Embryonic facial prominence (tissue), 1 donor: ENCODE measurements around the gene ATOX1.
"Not testable (repeated sequence)": the region's sequence is repeated elsewhere in the genome, so short reads cannot be mapped to it uniquely, and the experiment has no call there.

Experiments
- DNase-seq: peaks from one replicate; pipeline ENCODE4 v3.0.0-alpha.2; 2016; ENCODE audit errors: extremely low spot score

ATOX1 gene

GRCh38 chr5:151733358-151734063 is 24.9 kb downstream of the ATOX1 start:
- DNase-seq = no peak

GRCh38 chr5:151730381-151730780 is 28.1 kb downstream of the ATOX1 start:
- no peak for DNase-seq

GRCh38 chr5:151729597-151729996 is 28.8 kb downstream of the ATOX1 start:
- DNase-seq = not testable (repeated sequence)

GRCh38 chr5:151724360-151724759 is 34.1 kb downstream of the ATOX1 start:
- no peak for DNase-seq

- DNase-seq = no peak
These were observed 35.9 kb downstream of the ATOX1 start for GRCh38 chr5:151722546-151722945.

DNA sequence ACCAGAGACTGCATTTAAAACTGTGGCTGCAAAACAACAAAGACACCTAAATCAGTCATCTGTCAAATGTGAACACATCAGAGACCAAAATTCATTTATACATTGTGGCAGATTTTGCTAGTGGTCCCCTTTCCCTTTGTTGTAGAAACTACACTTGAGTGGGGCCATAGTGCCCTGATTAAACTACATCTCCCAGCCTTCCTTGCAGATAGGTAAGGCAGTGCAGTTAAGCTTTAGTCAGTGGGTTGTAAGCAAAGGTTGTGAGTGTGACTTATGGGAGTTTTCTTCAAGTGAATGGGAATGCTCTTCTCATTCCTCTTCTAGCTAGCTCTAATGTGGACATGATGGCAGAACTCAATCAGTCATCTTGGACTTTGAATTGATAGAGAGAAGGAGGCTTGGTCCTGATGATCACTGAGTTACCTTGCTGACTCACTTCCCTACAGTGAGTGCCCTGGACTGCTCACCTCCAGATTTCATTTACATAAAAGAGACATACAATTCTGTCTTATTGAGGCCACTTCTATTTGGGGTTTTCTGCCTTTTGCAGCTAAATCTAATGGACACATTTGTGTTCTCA is 36.5 kb downstream of the ATOX1 start:
- no peak for DNase-seq

DNA sequence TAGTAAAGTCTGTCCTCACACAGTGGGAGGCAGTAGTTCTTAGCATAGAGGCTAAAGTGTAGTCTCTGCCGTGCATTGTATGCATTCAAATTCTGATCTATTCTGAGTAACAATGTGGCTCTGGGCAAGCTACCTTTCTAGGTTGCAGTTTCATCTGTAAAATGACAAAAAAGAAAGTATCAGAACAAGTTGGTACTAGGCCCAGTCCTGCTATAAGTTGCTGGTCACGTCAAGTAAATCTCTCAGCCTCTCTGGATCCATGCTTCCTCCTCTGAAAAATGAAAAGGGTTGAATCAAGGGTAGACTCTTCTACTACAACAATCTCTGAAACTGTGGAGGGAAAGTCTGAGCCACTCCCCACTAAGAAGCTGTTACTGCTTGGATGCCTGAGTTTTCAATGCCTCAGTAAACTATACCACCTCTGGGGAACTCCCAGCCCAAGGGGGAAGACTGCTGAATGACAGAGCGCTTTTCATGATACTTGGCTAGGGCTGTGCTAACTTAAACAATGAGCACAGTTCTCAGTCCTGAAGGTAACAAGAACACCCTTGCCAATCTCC is 37.3 kb downstream of the ATOX1 start:
- no peak for DNase-seq

- no peak for DNase-seq
These were observed 38.2 kb downstream of the ATOX1 start for GRCh38 chr5:151720215-151720614.

GRCh38 chr5:151719228-151720000 is 39.0 kb downstream of the ATOX1 start:
- DNase-seq = no peak

GRCh38 chr5:151718646-151719045 is 39.8 kb downstream of the ATOX1 start:
- no peak for DNase-seq

- no peak for DNase-seq
These were observed 40.3 kb downstream of the ATOX1 start for GRCh38 chr5:151718153-151718552.

- no peak for DNase-seq
These were observed 41.0 kb downstream of the ATOX1 start for GRCh38 chr5:151717416-151717815.

DNA sequence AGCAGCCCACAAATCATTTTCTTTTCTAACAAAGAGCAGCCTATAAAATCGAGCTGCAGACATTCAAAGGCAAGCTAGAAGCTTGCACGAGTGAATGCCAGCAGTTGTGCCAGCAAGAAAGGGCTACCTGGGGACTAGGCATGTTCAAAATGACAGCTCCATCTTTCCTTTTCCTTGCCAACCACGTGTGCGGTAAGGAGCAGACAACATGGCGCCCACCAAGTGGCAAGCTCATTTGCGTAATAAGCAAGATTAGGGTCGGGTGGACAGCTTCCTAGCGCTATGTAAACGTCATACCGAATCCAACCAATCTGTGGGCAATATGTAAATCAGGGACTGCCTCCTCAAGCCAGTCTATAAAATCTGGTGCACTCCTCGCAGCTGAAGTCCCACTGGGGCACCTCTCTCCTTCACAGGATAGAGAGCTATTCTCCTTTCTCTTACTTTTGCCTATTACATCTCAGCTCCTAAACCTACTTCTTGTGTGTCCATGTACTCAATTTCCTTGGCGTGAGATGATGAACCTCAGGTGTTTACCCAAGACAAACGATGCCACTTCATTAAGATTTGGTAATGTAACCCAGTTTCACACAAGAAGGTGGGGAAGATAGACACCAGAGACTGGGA is 49.2 kb downstream of the ATOX1 start:
- DNase-seq = no peak

- no peak for DNase-seq
These were observed 50.3 kb downstream of the ATOX1 start for GRCh38 chr5:151708126-151708525.

DNA sequence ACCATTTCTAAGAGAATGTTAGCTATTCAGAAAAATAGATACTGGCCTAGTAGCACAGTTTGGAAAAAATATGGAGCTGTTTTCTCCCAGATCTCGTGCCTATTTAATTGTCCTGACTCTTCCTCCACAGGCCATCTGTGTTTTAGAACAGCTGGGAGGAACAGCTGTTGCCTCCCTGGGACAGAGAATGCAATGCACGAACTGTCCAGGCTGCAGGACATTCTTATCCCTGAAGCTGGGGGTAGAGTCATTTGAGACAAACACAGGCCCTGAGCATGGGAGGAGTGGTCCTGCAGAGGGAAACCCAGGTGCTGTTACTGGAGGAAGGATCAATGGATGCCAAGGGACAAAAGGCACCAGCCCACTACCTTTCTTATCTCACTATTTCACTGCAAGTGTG is 50.9 kb downstream of the ATOX1 start:
- no peak for DNase-seq

GRCh38 chr5:151706906-151707305 is 51.5 kb downstream of the ATOX1 start:
- DNase-seq = no peak

DNA sequence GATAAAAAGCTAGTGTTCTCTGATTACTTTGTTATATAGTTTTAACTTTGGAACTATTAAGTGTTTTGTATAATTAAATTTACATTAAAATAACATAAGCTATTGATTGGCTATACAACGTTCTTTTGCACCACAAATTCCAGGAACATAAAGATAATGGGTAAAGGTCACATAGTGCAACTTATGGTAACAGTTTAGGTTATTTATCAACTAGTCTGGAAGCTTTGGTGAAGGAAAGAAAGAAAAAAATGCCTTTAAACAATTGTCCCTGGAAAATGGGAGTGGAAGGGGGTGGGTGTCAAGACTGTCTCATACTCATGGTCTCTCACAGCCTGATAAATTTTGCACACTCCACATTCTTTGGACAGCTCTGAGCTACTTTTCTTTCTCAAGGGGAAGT is 54.7 kb downstream of the ATOX1 start:
- no peak for DNase-seq

DNA sequence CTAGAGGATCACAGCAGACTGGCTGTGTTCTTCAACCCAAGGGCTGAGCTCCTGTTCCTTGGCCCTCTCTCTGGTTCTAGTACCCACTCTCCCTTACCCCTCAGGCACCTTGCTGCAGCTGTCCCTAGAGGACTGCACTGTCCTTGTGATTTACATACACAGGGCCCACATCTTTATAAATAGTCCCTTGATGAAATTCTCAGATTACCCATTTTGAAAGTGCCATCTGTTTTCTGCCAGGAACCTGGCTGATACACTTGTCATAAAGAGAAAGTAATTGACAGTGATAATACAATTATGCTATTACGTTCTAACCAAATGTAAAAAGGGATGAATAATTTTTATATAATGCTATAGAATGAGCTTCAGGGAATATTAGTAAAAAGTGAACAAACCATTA is 55.2 kb downstream of the ATOX1 start:
- DNase-seq = no peak

- DNase-seq = no peak
These were observed 57.6 kb downstream of the ATOX1 start for GRCh38 chr5:151700820-151701219.

DNA sequence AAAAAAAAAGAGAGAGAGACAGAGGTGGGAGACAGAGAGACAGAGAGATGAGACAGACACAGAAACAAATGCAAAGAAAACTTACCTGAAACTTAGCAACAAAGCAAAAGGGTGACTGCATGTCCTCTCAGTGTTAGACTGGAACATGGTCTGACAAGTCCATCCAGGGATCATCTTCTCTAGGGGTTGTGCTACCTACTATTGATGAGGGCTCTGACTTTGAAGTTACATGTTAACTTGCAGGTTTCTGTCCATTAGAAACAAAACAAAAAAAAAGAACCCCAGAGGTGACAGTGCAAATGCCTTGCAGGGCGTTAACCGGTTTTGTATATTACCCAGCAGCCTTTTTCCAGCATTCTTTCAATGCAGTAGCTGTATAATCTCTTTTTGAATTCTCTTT is 58.1 kb downstream of the ATOX1 start:
- no peak for DNase-seq

GRCh38 chr5:151699071-151699901 is 59.1 kb downstream of the ATOX1 start:
- DNase-seq = peak; percentile 84
